Measurements from ENCODE around the gene HDAC7. TPM values are rescaled to one million over a fixed set of nuclear protein-coding genes. Genes with fewer than 3 reads are reported as not detected.
A peak's percentile ranks its signal among the peaks of the same experiment; 100 is the strongest.
"Not testable (repeated sequence)": the region's sequence is repeated elsewhere in the genome, so short reads cannot be mapped to it uniquely, and the experiment has no call there.

HDAC7 gene
- total RNA-seq, 1 donor from 2014 or later: 126 TPM

- Mint-ChIP-seq H3K4me1 (peaks cover 97% of the 10 kb centered on the region), H3K36me3 (ENCODE audit: low read depth) (peaks cover 5% of the 10 kb centered on the region), H3K27me3 (no peaks in the 10 kb centered on the region), H3K9me3 (no peaks in the 10 kb centered on the region), H3K27ac (peak overlapping the region; percentile 99), H3K4me3 (peak overlapping the region; percentile 84)
- TF ChIP-seq CTCF (IDR thresholded peaks at IDR 0.05): no peak
- intact Hi-C loops (cut with micrococcal nuclease): loop anchor here (1.0 to 5.0 kb wide), 14 partner anchors 17 to 1821 kb away; partner anchors contain the start of genes ASB8, CCNT1, RPAP3 and SCAF11
- ATAC-seq (ENCODE audit: low read depth): peak; percentile 22
- CTCF ChIA-PET: interaction anchor here (1.0 to 5.2 kb wide), 10 partner anchors 9 to 99 kb away, joined by 3 to 72 read pairs (median 6); no protein-coding TSS in a partner anchor
- peak; percentile 37 for DNase-seq
- POLR2A ChIA-PET: interaction anchor here (0.7 to 19.6 kb wide), 21 partner anchors 6 to 617 kb away, joined by 3 to 573 read pairs (median 6); partner anchors contain the start of genes ASB8, ENDOU, HDAC7 and RPAP3
Measured at GRCh38 chr12:47813511-47814196, 6.0 kb downstream of the HDAC7 start.

GRCh38 chr12:47812797-47813510 is 6.7 kb downstream of the HDAC7 start:
- H3K4me3 Mint-ChIP-seq: peak overlapping the region; percentile 84
- H3K27ac Mint-ChIP-seq: peak overlapping the region; percentile 99
- H3K27me3 Mint-ChIP-seq: no peaks in the 10 kb centered on the region
- peaks cover 97% of the 10 kb centered on the region for H3K4me1 Mint-ChIP-seq
- H3K36me3 Mint-ChIP-seq (ENCODE audit: low read depth): peaks cover 1% of the 10 kb centered on the region
- intact Hi-C loops (cut with micrococcal nuclease): loop anchor here (1.0 to 5.0 kb wide), 14 partner anchors 16 to 1821 kb away; partner anchors contain the start of genes ASB8, CCNT1, RPAP3 and SCAF11
- ChIA-PET CTCF (interaction anchor here (0.6 to 5.2 kb wide), 13 partner anchors 9 to 98 kb away, joined by 3 to 72 read pairs (median 6); partner anchors contain the start of gene SLC48A1), POLR2A (interaction anchor here (0.6 to 19.6 kb wide), 23 partner anchors 7 to 617 kb away, joined by 3 to 573 read pairs (median 5); partner anchors contain the start of genes ASB8, ENDOU, HDAC7 and RPAP3)
- no peak for TF ChIP-seq CTCF (IDR thresholded peaks at IDR 0.05)
- H3K9me3 Mint-ChIP-seq: no peaks in the 10 kb centered on the region
- ATAC-seq (ENCODE audit: low read depth) (peak; percentile 74), DNase-seq (peak; percentile 83)

GRCh38 chr12:47811581-47812484 is 7.9 kb downstream of the HDAC7 start:
- intact Hi-C loops (cut with micrococcal nuclease): loop anchor here (1.0 to 5.0 kb wide), 11 partner anchors 7 to 1820 kb away; partner anchors contain the start of genes ASB8, CCNT1, HDAC7 and SCAF11
- ATAC-seq (ENCODE audit: low read depth) (peak; percentile 2), DNase-seq (no peak)
- no peak for TF ChIP-seq CTCF (IDR thresholded peaks at IDR 0.05)
- CTCF ChIA-PET: interaction anchor here (0.7 to 5.2 kb wide), 9 partner anchors 10 to 97 kb away, joined by 3 to 72 read pairs (median 7); partner anchors contain the start of gene SLC48A1
- POLR2A ChIA-PET: interaction anchor here (1.1 to 19.6 kb wide), 11 partner anchors 8 to 346 kb away, joined by 4 to 573 read pairs (median 10); partner anchors contain the start of genes ASB8, ENDOU, HDAC7 and RPAP3
- Mint-ChIP-seq H3K9me3 (no peaks in the 10 kb centered on the region), H3K36me3 (ENCODE audit: low read depth) (no peaks in the 10 kb centered on the region), H3K4me1 (peaks cover 97% of the 10 kb centered on the region), H3K4me3 (peak overlapping the region; percentile 84), H3K27me3 (no peaks in the 10 kb centered on the region), H3K27ac (peak overlapping the region; percentile 99)

GRCh38 chr12:47811072-47811396 is 8.7 kb downstream of the HDAC7 start:
- H3K4me1 Mint-ChIP-seq: peaks cover 97% of the 10 kb centered on the region
- no peak for DNase-seq

GRCh38 chr12:47809518-47809917 is 10.2 kb downstream of the HDAC7 start:
- not testable (repeated sequence) for DNase-seq; ATAC-seq (ENCODE audit: low read depth); H3K9me3 Mint-ChIP-seq; H3K4me3 Mint-ChIP-seq; H3K27me3 Mint-ChIP-seq
- ChIA-PET CTCF (interaction anchor here (1.3 to 6.2 kb wide), 8 partner anchors 9 to 67 kb away, joined by 3 to 72 read pairs (median 15); partner anchors contain the start of gene HDAC7), POLR2A (interaction anchor here (1.4 to 19.6 kb wide), 3 partner anchors 10 to 30 kb away, joined by 3 to 573 read pairs (median 103); partner anchors contain the start of gene HDAC7)
- intact Hi-C loops (cut with micrococcal nuclease): loop anchor here (1.0 kb wide), 1 partner anchor 8 kb away; no protein-coding TSS in a partner anchor
- Mint-ChIP-seq H3K27ac (peak overlapping the region; percentile 99), H3K36me3 (ENCODE audit: low read depth) (peaks cover 15% of the 10 kb centered on the region), H3K4me1 (peaks cover 98% of the 10 kb centered on the region)

More at GRCh38 chr12:47811072-47811396, 8.7 kb downstream of the HDAC7 start:
- intact Hi-C loops (cut with micrococcal nuclease): loop anchor here (1.0 to 5.0 kb wide), 8 partner anchors 8 to 1819 kb away; partner anchors contain the start of genes ASB8, HDAC7, SCAF11 and SLC38A2
- Mint-ChIP-seq H3K27ac (peak overlapping the region; percentile 99), H3K4me3 (peak overlapping the region; percentile 75), H3K27me3 (no peaks in the 10 kb centered on the region), H3K9me3 (no peaks in the 10 kb centered on the region), H3K36me3 (ENCODE audit: low read depth) (peaks cover 1% of the 10 kb centered on the region)
- TF ChIP-seq CTCF (IDR thresholded peaks at IDR 0.05): no peak
- ChIA-PET POLR2A (interaction anchor here (0.9 to 19.6 kb wide), 6 partner anchors 9 to 295 kb away, joined by 3 to 573 read pairs (median 18); partner anchors contain the start of genes HDAC7, RPAP3 and SENP1), CTCF (interaction anchor here (1.5 to 5.2 kb wide), 3 partner anchors 22 to 38 kb away, joined by 3 to 72 read pairs (median 38); partner anchors contain the start of gene SLC48A1)
- no peak for ATAC-seq (ENCODE audit: low read depth)

Measured in activated B cell treated with CpG ODN at 0.5 μM for 24 hours (primary cell).